Measurements from ENCODE around the gene DOC2B. TPM values are rescaled to one million over a fixed set of nuclear protein-coding genes. Genes with fewer than 3 reads are reported as not detected.
"Not testable (repeated sequence)": the region's sequence is repeated elsewhere in the genome, so short reads cannot be mapped to it uniquely, and the experiment has no call there.

DOC2B gene
- total RNA-seq, 1 donor from 2014 or later = 29.7 TPM

DNA sequence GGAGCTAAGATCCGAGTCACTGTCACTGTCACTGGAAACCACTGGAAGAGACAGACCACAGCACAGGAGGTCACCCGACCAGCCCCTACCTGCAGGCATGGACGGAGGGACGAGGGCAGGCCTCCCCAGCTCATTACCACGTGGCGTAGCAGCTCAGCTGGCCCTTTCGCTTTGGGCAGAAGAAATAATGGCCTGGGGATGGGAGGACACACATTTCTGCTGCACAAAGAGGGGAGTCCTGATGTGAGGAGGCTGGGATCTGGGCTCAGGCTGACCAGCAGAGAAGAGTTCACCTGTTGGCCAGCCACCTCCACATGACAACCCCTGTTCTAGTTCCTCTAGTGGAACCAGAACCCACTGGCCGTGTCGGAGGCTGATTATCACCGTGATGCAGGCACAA is 38.2 kb upstream of the DOC2B start:
- DNase-seq (ENCODE audit: low read depth) = no peak
- no peak overlapping the region for H3K4me3 ChIP-seq (ENCODE audit: low read depth, low read length)
- no peak for TF ChIP-seq CTCF (conservative IDR thresholded peaks at IDR 0.05; ENCODE audit: low read depth, low read length)

- TF ChIP-seq CTCF (conservative IDR thresholded peaks at IDR 0.05; ENCODE audit: low read depth, low read length) = no peak
- no peak overlapping the region for H3K4me3 ChIP-seq (ENCODE audit: low read depth, low read length)
- no peak for DNase-seq (ENCODE audit: low read depth)
Measured at GRCh38 chr17:218432-219110, 37.1 kb upstream of the DOC2B start.

GRCh38 chr17:216625-217024 is 35.2 kb upstream of the DOC2B start:
- no peak for DNase-seq (ENCODE audit: low read depth)
- H3K4me3 ChIP-seq (ENCODE audit: low read depth, low read length) = no peak overlapping the region
- TF ChIP-seq CTCF (conservative IDR thresholded peaks at IDR 0.05; ENCODE audit: low read depth, low read length) = no peak

- H3K4me3 ChIP-seq (ENCODE audit: low read depth, low read length); DNase-seq (ENCODE audit: low read depth): not testable (repeated sequence)
Measured at GRCh38 chr17:215563-216478, 34.4 kb upstream of the DOC2B start.

- no peak overlapping the region for H3K4me3 ChIP-seq (ENCODE audit: low read depth, low read length)
- TF ChIP-seq CTCF (conservative IDR thresholded peaks at IDR 0.05; ENCODE audit: low read depth, low read length) = no peak
- no peak for DNase-seq (ENCODE audit: low read depth)
Measured at GRCh38 chr17:214881-215331, 33.5 kb upstream of the DOC2B start.

DNA sequence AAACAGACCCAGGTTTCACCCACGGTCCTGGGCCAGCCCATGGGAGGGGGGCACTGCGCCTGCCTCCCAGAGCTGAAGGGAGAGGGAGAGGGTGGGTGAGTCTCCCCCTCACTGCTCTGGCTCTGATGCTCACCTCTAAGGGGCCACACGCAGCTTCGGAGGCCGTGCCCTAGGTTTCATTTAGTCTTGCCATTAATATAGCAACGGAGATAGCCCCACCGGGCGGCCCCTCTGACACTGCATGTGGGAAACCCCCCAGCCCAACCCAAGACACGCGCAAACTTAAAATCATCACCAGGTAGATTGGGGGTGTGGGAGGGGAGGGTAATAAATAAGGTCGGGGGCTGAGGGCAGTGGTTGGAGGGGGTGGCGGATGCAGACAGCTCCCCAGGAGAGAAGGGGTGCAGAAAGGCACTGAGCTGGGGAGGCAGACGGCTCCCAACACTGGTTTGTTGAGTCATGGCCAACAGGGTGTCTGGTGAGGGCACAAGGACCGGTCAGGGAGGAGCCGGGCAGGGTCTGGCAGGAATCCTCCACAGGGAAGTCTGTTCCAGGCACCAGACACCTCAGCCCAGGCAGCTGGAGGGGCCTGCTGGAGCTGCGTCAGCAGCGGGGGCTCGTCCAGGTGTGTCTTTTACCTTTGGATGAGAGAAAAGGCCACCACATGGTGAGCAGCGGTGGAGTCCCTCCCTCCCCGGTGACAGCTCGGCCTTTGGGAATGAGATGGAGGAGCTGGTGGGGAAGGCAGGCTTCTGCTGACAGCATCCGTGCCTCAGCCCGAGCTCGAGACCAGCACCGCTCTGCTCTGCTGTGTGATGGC is 32.0 kb upstream of the DOC2B start:
- no peak overlapping the region for H3K4me3 ChIP-seq (ENCODE audit: low read depth, low read length)
- DNase-seq (ENCODE audit: low read depth) = no peak
- TF ChIP-seq CTCF (conservative IDR thresholded peaks at IDR 0.05; ENCODE audit: low read depth, low read length) = no peak

- no peak for DNase-seq (ENCODE audit: low read depth)
- H3K4me3 ChIP-seq (ENCODE audit: low read depth, low read length) = no peak overlapping the region
- TF ChIP-seq CTCF (conservative IDR thresholded peaks at IDR 0.05; ENCODE audit: low read depth, low read length) = no peak
Measured at GRCh38 chr17:210402-210801, 29.0 kb upstream of the DOC2B start.
